Colonic mucosa (tissue), 4 donors: Measurements from ENCODE around the gene CARHSP1. TPM values are rescaled to one million over a fixed set of nuclear protein-coding genes. Genes with fewer than 3 reads are reported as not detected.
A peak's percentile ranks its signal among the peaks of the same experiment; 100 is the strongest.

ENCODE experiments used
- DNase-seq: peaks from one replicate; pipeline ENCODE4 v3.0.0-alpha.2; 2020
- H3K27ac ChIP-seq: fragments of 200-600 bp; one replicate; pipeline ENCODE4 v1.8.0; 2021
- H3K27me3 ChIP-seq: fragments of 200-600 bp; one replicate; pipeline ENCODE4 v1.8.0; 2021
- H3K36me3 ChIP-seq: fragments of 200-600 bp; one replicate; pipeline ENCODE4 v1.8.0; 2021
- H3K4me1 ChIP-seq: fragments of 200-600 bp; one replicate; pipeline ENCODE4 v1.8.0; 2021; ENCODE audit warnings: mild to moderate bottlenecking
- H3K4me3 ChIP-seq: fragments of 200-600 bp; one replicate; pipeline ENCODE4 v1.8.0; 2021
- H3K9ac ChIP-seq, 2 donors: one replicate each; pipeline ENCODE4 v1.7.0; 2013; ENCODE audit warnings: control low read depth in 2 of 2, low read depth in 2 of 2, low read length in 2 of 2
- H3K9me3 ChIP-seq: fragments of 200-600 bp; one replicate; pipeline ENCODE4 v1.8.0; 2021
- intact Hi-C: fragments of 100-400 bp; cut with DNase I; formaldehyde crosslinking; loops from one replicate; pipeline ENCODE4 v1.14.1; 2022
- total RNA-seq, 2 donors: library from RNA; stranded (reverse); fragmentation: NEBNext Ultra II Directional in 1 of 2; extraction: Animal tissue kit (Norgen Biotek cat#: 25700) in 1 of 2; gene quantifications; one replicate each; pipeline ENCODE4 v1.2.1, GENCODE V29; 2021
- TF ChIP-seq, protein P1 (sequence below): fragments of 200-600 bp; IDR thresholded peaks from one replicate; pipeline ENCODE4 v1.8.0; 2022; ENCODE audit warnings: antibody characterized with exemption, mild to moderate bottlenecking
- donor health status: healthy.
- donor health status: DM: no; HTN: no; CAD: no.
- donor health status: DM: no; HTN: no; CAD: no.

Gene CARHSP1
- total RNA-seq, 2 donors from 2014 or later: 75.7 to 77.9 TPM

DNA sequence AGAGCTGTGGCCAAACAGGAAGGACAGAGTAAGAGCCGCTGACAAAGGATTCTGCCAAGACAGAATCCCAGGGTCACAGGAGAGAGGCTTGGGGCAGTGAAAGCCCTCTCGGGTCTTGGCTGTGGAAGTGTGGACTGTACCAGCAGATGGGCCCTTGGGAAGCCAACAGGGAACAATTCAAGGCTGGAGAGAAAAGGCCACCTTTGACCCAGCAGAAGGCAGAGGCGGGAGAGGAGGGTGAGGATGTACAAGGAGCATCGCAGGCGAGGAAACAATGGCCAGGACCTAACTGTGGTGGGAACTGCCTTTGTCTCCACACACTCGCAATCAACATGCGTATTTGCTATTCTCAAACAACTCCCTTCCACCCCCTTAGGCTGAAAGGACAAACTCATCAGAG, 15.7 kb downstream of the CARHSP1 start:
- Histone ChIP-seq H3K36me3 (peaks cover 5% of the 10 kb centered on the region), H3K9me3 (no peaks in the 10 kb centered on the region), H3K4me3 (no peak overlapping the region), H3K27me3 (no peaks in the 10 kb centered on the region), H3K9ac (no peak overlapping the region), H3K27ac (no peak overlapping the region), H3K4me1 (no peaks in the 10 kb centered on the region)
- DNase-seq: peak; percentile 16
- intact Hi-C loops: loop anchor here (10.0 kb wide), 1 partner anchor 48 kb away; no protein-coding TSS in a partner anchor
- TF ChIP-seq, protein P1, sequence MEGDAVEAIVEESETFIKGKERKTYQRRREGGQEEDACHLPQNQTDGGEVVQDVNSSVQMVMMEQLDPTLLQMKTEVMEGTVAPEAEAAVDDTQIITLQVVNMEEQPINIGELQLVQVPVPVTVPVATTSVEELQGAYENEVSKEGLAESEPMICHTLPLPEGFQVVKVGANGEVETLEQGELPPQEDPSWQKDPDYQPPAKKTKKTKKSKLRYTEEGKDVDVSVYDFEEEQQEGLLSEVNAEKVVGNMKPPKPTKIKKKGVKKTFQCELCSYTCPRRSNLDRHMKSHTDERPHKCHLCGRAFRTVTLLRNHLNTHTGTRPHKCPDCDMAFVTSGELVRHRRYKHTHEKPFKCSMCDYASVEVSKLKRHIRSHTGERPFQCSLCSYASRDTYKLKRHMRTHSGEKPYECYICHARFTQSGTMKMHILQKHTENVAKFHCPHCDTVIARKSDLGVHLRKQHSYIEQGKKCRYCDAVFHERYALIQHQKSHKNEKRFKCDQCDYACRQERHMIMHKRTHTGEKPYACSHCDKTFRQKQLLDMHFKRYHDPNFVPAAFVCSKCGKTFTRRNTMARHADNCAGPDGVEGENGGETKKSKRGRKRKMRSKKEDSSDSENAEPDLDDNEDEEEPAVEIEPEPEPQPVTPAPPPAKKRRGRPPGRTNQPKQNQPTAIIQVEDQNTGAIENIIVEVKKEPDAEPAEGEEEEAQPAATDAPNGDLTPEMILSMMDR: no peak

DNA sequence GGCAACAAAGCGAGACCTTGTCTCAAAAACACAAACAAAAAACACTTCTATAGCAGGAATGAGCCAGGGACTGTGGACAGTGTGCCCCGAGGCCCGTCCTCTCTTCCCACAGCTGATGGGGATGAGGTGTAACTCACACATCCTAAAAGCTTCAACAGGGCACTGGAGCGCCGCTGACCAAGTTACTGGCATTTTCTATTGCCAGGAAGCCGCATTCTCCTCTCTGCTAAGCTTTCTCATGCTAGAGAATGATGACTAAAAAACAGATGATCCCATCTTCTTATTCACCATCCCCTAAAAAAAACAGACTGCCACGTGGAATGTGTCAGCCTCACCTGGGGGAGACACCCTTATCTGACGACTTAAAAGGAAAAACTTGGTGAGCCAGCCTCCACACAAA, 16.3 kb downstream of the CARHSP1 start:
- DNase-seq: peak; percentile 15

DNA sequence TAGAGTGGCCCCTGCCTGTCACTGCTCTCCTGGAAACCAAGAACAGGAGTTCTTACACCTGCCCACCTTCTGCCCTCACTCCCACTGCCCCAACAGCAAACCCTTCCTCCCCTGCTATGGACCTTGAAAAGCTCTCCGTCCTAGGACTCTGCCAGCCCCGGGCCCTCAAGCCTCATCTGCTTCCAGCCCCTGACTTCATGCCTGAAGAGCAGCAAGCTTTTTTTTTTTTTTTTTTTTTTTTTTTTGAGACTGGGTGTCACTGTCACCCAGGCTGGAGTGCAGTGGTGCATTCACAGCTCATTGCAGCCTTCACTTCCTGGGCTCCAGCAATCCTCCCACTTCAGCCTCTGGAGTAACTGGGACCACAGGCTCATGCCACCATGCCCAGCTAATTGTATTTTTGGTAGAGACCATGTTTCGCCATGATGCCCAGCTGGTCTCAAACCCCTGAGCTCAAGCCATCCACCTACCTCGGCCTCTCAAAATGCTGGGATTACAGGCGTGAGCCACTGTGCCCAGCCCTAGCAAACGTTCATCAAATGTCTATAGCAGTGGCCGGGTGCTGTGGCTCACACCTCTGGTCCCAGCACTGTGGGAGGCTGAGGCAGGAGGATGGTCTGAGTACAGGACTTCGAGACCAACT, 16.9 kb downstream of the CARHSP1 start:
- H3K9me3 ChIP-seq: no peaks in the 10 kb centered on the region
- no peak overlapping the region for H3K27ac ChIP-seq
- H3K4me1 ChIP-seq: no peaks in the 10 kb centered on the region
- peaks cover 5% of the 10 kb centered on the region for H3K36me3 ChIP-seq
- H3K9ac ChIP-seq: no peak overlapping the region
- H3K4me3 ChIP-seq: no peak overlapping the region
- intact Hi-C loops: loop anchor here (10.0 kb wide), 1 partner anchor 47 kb away; no protein-coding TSS in a partner anchor
- TF ChIP-seq, protein P1: no peak
- H3K27me3 ChIP-seq: no peaks in the 10 kb centered on the region
- DNase-seq: peak; percentile 16

More for the DNA sequence above, 16.3 kb downstream of the CARHSP1 start:
- TF ChIP-seq, protein P1: no peak
- Histone ChIP-seq H3K36me3 (peaks cover 5% of the 10 kb centered on the region), H3K4me3 (no peak overlapping the region), H3K27ac (no peak overlapping the region), H3K27me3 (no peaks in the 10 kb centered on the region), H3K9ac (no peak overlapping the region), H3K9me3 (no peaks in the 10 kb centered on the region), H3K4me1 (no peaks in the 10 kb centered on the region)
- intact Hi-C loops: loop anchor here (10.0 kb wide), 1 partner anchor 48 kb away; no protein-coding TSS in a partner anchor

DNA sequence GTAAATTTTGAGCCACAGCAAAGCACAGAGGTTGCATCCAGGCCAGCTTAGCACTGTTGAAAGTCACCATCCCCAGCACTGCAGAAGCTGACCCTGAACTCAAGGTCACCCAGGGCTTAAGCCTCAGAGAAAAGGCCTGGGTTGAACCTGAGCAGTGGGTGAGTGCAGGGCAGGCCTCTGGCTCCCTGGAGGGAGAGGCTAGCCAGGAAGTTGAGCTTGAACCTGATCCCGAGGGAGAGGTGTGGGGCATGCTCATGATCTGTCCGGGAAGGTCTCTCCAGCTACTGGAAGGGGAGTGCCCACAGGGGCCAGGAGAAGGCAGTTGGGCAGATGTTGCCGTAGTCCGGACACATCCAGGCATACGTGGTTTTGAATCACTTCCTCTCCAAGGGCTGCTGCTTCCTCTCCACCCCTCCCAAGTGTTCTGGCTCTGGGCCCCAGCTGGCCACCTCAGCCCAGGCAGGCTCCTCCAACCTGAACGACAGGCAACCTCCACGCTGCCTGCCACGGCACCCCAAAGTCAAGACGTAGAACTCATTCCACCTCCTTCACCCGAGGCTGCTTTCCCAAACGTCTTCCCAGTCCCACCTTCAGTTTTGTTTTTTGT, 18.4 kb downstream of the CARHSP1 start:
- no peaks in the 10 kb centered on the region for H3K4me1 ChIP-seq
- DNase-seq: peak; percentile 22
- intact Hi-C loops: loop anchor here (10.0 kb wide), 1 partner anchor 46 kb away; no protein-coding TSS in a partner anchor

DNA sequence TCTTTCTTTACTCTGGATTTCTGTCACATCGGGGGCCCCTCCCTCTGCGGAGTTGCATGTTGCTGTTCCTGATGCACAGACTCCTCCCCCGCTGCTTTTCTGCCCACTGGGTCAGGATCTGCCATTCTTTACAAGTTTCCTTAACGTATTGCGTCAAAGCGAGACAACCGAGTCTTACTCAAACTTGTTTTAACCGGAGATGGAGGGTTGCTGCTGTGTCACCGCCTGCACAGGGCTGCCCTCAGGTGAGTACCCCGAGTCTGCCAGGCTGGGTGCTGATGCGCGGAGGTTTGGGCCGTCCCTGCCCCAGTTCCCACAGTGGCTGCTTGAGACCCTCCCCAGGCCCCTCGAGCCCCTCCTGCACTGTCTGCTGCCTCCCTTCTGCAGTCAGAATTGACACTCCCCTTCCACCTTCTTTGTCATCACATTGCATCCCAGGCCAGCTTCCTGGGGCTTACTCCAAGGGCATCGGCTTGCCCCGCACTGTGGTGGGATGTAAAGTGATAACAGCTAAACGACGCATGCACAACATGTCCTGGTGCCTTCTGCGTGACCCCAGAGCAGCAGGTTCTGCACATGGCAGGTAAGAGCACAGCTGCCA, 19.3 kb downstream of the CARHSP1 start:
- intact Hi-C loops: loop anchor here (10.0 kb wide), 1 partner anchor 45 kb away; no protein-coding TSS in a partner anchor
- no peaks in the 10 kb centered on the region for H3K27me3 ChIP-seq
- H3K36me3 ChIP-seq: no peaks in the 10 kb centered on the region
- no peaks in the 10 kb centered on the region for H3K9me3 ChIP-seq
- no peak overlapping the region for H3K4me3 ChIP-seq
- TF ChIP-seq, protein P1: no peak
- no peak overlapping the region for H3K9ac ChIP-seq
- H3K27ac ChIP-seq: no peak overlapping the region
- DNase-seq: no peak
- H3K4me1 ChIP-seq: no peaks in the 10 kb centered on the region

More for the DNA sequence above, 18.4 kb downstream of the CARHSP1 start:
- Histone ChIP-seq H3K27me3 (no peaks in the 10 kb centered on the region), H3K4me3 (no peak overlapping the region), H3K9ac (no peak overlapping the region), H3K36me3 (peaks cover 4% of the 10 kb centered on the region), H3K27ac (no peak overlapping the region), H3K9me3 (no peaks in the 10 kb centered on the region)
- TF ChIP-seq, protein P1: no peak
